GM23338 (cell line): ENCODE results near the gene SLC66A2. TPM values are rescaled to one million over a fixed set of nuclear protein-coding genes. Genes with fewer than 3 reads are reported as not detected.

ENCODE experiments used
- ATAC-seq: fragments of 200-7000 bp; cut with Tn5 transposase; 3 replicates; pipeline ENCODE4 v1.9.1; 2020
- DNase-seq: peaks from one replicate; pipeline ENCODE4 v3.0.0-alpha.2; 2015; ENCODE audit warnings: low spot score
- H2AFZ ChIP-seq: fragments of 200-600 bp; sonication (generic); 2 replicates; pipeline ENCODE4 v1.8.0; 2016; ENCODE audit warnings: antibody characterized with exemption, mild to moderate bottlenecking, moderate library complexity
- H3F3A ChIP-seq: fragments of 200-600 bp; sonication (generic); replicated peaks from 2 replicates; pipeline ENCODE4 v1.8.0; 2017; ENCODE audit warnings: antibody characterized with exemption, mixed run types, low read depth
- H3K27ac ChIP-seq: fragments of 200-600 bp; sonication (generic); 2 replicates; pipeline ENCODE4 v1.6.1; 2016; ENCODE audit warnings: low read depth
- H3K27me3 ChIP-seq: fragments of 200-600 bp; sonication (generic); 2 replicates; pipeline ENCODE4 v1.8.0; 2016; ENCODE audit warnings: mild to moderate bottlenecking, mixed run types, moderate library complexity; ENCODE audit not compliant: insufficient read depth
- H3K36me3 ChIP-seq: fragments of 200-600 bp; sonication (generic); 2 replicates; pipeline ENCODE4 v1.8.0; 2016; ENCODE audit warnings: mild to moderate bottlenecking; ENCODE audit not compliant: insufficient read depth
- H3K4me1 ChIP-seq: fragments of 200-600 bp; sonication (generic); 2 replicates; pipeline ENCODE4 v1.8.0; 2016; ENCODE audit warnings: mild to moderate bottlenecking, moderate library complexity; ENCODE audit not compliant: insufficient read depth
- H3K4me2 ChIP-seq: fragments of 200-600 bp; sonication (generic); 2 replicates; pipeline ENCODE4 v1.7.1; 2017; ENCODE audit warnings: mixed run types
- H3K4me3 ChIP-seq: fragments of 200-600 bp; sonication (generic); 2 replicates; pipeline ENCODE4 v1.6.1; 2016; ENCODE audit warnings: mixed run types
- H3K79me2 ChIP-seq: fragments of 200-600 bp; sonication (generic); replicated peaks from 2 replicates; pipeline ENCODE4 v1.8.0; 2017; ENCODE audit warnings: mild to moderate bottlenecking; ENCODE audit not compliant: insufficient read depth
- H3K9me2 ChIP-seq: fragments of 200-600 bp; sonication (generic); 2 replicates; pipeline ENCODE4 v1.8.0; 2017; ENCODE audit not compliant: insufficient read depth
- H4K20me1 ChIP-seq: fragments of 200-600 bp; sonication (generic); replicated peaks from 2 replicates; pipeline ENCODE4 v1.8.0; 2017; ENCODE audit warnings: mild to moderate bottlenecking; ENCODE audit not compliant: insufficient read depth
- H3K27ac Mint-ChIP-seq: 2 replicates; pipeline ENCODE4 v1.8.0; 2020; ENCODE audit warnings: inconsistent platforms, mild to moderate bottlenecking, moderate library complexity, mixed read lengths
- H3K27me3 Mint-ChIP-seq: 3 replicates; pipeline ENCODE4 v1.8.0; 2022; ENCODE audit warnings: low read depth, mild to moderate bottlenecking, moderate library complexity, mixed read lengths, inconsistent platforms; ENCODE audit not compliant: insufficient read depth, poor library complexity
- H3K36me3 Mint-ChIP-seq: 3 replicates; pipeline ENCODE4 v1.8.0; 2021; ENCODE audit warnings: low read depth, mild to moderate bottlenecking, inconsistent platforms, moderate library complexity, mixed read lengths
- H3K4me1 Mint-ChIP-seq: 3 replicates; pipeline ENCODE4 v1.8.0; 2020; ENCODE audit warnings: mild to moderate bottlenecking, inconsistent platforms, mixed read lengths
- H3K4me3 Mint-ChIP-seq: 3 replicates; pipeline ENCODE4 v1.8.0; 2021; ENCODE audit warnings: moderate library complexity, mild to moderate bottlenecking, inconsistent platforms, mixed read lengths
- H3K9me3 Mint-ChIP-seq: 3 replicates; pipeline ENCODE4 v1.8.0; 2020; ENCODE audit warnings: moderate library complexity, mild to moderate bottlenecking, inconsistent platforms, mixed read lengths
- CREB1 ChIP-seq: fragments of 250-450 bp; sonication (Bioruptor Pico); IDR thresholded peaks from 2 replicates; pipeline ENCODE4 v1.5.0; 2020; ENCODE audit warnings: low read depth, mild to moderate bottlenecking, moderate library complexity
- CTCF ChIP-seq, 2 experiments: fragments of 200-600 bp in 1 of 2; sonication (generic) in 1 of 2; conservative IDR thresholded peaks; 2 replicates each; pipeline versions ENCODE4 v1.5.1 to v1.6.1; 2016 to 2017; ENCODE audit warnings: antibody characterized with exemption in 2 of 2, low read depth in 2 of 2, mild to moderate bottlenecking in 2 of 2, moderate library complexity in 1 of 2
- EZH2 ChIP-seq: fragments of 200-600 bp; sonication (generic); IDR thresholded peaks from one replicate; pipeline ENCODE4 v1.8.0; 2017; ENCODE audit warnings: antibody characterized with exemption, mild to moderate bottlenecking, low read depth; ENCODE audit not compliant: unreplicated experiment
- EZH2phosphoT487 ChIP-seq: fragments of 200-600 bp; sonication (generic); IDR thresholded peaks from one replicate; pipeline ENCODE4 v1.8.1; 2018; ENCODE audit warnings: antibody characterized with exemption; ENCODE audit not compliant: unreplicated experiment
- JUNB ChIP-seq: IDR thresholded peaks from one replicate; pipeline ENCODE4 v1.6.1; 2016; ENCODE audit warnings: antibody characterized with exemption; ENCODE audit not compliant: unreplicated experiment
- NANOG ChIP-seq: IDR thresholded peaks from 2 replicates; pipeline ENCODE4 v1.6.1; 2016; ENCODE audit warnings: antibody characterized with exemption, borderline replicate concordance
- ZNF331 ChIP-seq: fragments of 250-450 bp; sonication (Bioruptor Pico); IDR thresholded peaks from 2 replicates; pipeline ENCODE4 v1.5.0; 2020; ENCODE audit warnings: low read depth, mild to moderate bottlenecking, moderate library complexity
- polyA plus RNA-seq: library from polyadenylated mRNA; unstranded; fragments of >200 nt; fragmentation: Nextera tagmentation; extraction: Ambion mirVana; gene quantifications from 2 replicates; pipeline ENCODE4 v1.2.1, GENCODE V29; 2016
- total RNA-seq: library from RNA; depleted of rRNA; stranded (reverse); fragments of >200 nt; shearing (Covaris generic); gene quantifications from 2 replicates; pipeline ENCODE4 v1.2.3, GENCODE V29; 2014
- TF ChIP-seq, protein P1 (sequence below): IDR thresholded peaks from 2 replicates; pipeline ENCODE4 v1.6.1; 2016; ENCODE audit warnings: antibody characterized with exemption
- TF ChIP-seq, protein P2 (sequence below): IDR thresholded peaks from one replicate; pipeline ENCODE4 v1.6.1; 2018; ENCODE audit warnings: antibody characterized with exemption; ENCODE audit not compliant: unreplicated experiment

SLC66A2 gene
- total and polyA plus RNA-seq, 2 experiments from 2014 or later, result 4.0 to 18.1 TPM

DNA sequence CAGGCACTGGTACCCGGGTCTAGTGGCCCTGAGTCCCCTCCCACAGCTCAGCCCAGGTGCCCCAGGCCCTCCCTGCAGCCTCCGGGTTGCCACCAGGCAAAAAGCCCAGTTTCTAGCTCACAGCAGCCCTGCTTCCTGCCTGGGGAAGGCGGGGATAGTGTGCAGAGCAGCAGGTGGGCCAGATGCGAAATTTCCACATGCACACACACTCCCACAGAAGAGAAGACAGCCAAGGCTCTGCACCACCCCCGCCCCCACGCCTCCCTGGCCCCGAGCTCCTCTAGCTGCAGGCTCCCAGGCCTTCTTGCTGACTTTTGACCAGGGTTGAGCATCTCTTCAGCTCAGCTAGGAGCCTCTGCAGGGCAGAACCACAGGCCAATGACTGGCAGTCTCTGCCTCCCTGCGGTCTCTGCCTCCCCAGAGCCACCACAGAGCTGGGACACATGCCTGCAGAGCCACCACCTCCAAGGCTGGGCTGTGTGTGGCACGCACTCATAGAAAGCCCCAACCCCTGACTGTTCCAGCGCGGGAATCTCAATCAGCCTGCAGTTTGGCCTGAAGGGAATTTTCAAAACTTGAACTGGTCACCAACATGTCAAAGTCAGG lies 7.2 kb downstream of the SLC66A2 start:
- Histone ChIP-seq H3K4me2 (no peak overlapping the region), H3F3A (no peaks in the 10 kb centered on the region), H3K4me1 (no peaks in the 10 kb centered on the region), H3K79me2 (no peaks in the 10 kb centered on the region), H3K9me2 (no peaks in the 10 kb centered on the region), H3K27ac (no peak overlapping the region), H4K20me1 (peaks cover 1% of the 10 kb centered on the region; the same call in 1 of the 2 replicates), H3K4me3 (no peak overlapping the region), H3K36me3 (no peaks in the 10 kb centered on the region), H3K27me3 (peaks cover 2% of the 10 kb centered on the region), H2AFZ (no peak overlapping the region)
- H3K4me1 Mint-ChIP-seq, result peaks cover 17% of the 10 kb centered on the region
- H3K36me3 Mint-ChIP-seq, result no peaks in the 10 kb centered on the region; the same call in 1 of the 3 replicates
- ATAC-seq (peak; percentile 46), DNase-seq (peak; percentile 31)
- H3K27ac Mint-ChIP-seq, result no peak overlapping the region
- H3K9me3 Mint-ChIP-seq, result no peaks in the 10 kb centered on the region
- no peak for TF ChIP-seq NANOG
- TF ChIP-seq, protein P1, sequence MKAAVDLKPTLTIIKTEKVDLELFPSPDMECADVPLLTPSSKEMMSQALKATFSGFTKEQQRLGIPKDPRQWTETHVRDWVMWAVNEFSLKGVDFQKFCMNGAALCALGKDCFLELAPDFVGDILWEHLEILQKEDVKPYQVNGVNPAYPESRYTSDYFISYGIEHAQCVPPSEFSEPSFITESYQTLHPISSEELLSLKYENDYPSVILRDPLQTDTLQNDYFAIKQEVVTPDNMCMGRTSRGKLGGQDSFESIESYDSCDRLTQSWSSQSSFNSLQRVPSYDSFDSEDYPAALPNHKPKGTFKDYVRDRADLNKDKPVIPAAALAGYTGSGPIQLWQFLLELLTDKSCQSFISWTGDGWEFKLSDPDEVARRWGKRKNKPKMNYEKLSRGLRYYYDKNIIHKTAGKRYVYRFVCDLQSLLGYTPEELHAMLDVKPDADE, result no peak
- TF ChIP-seq EZH2phosphoT487, result no peak
- TF ChIP-seq CTCF (conservative IDR thresholded peaks at IDR 0.05; ENCODE audit: low read depth in 2 of 2), result no peak
- no peak for TF ChIP-seq EZH2
- no peak for TF ChIP-seq ZNF331 (CRISPR knock-in tag)
- TF ChIP-seq CREB1 (CRISPR knock-in tag), result no peak
- TF ChIP-seq, protein P2, sequence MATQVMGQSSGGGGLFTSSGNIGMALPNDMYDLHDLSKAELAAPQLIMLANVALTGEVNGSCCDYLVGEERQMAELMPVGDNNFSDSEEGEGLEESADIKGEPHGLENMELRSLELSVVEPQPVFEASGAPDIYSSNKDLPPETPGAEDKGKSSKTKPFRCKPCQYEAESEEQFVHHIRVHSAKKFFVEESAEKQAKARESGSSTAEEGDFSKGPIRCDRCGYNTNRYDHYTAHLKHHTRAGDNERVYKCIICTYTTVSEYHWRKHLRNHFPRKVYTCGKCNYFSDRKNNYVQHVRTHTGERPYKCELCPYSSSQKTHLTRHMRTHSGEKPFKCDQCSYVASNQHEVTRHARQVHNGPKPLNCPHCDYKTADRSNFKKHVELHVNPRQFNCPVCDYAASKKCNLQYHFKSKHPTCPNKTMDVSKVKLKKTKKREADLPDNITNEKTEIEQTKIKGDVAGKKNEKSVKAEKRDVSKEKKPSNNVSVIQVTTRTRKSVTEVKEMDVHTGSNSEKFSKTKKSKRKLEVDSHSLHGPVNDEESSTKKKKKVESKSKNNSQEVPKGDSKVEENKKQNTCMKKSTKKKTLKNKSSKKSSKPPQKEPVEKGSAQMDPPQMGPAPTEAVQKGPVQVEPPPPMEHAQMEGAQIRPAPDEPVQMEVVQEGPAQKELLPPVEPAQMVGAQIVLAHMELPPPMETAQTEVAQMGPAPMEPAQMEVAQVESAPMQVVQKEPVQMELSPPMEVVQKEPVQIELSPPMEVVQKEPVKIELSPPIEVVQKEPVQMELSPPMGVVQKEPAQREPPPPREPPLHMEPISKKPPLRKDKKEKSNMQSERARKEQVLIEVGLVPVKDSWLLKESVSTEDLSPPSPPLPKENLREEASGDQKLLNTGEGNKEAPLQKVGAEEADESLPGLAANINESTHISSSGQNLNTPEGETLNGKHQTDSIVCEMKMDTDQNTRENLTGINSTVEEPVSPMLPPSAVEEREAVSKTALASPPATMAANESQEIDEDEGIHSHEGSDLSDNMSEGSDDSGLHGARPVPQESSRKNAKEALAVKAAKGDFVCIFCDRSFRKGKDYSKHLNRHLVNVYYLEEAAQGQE, result no peak
- no peak for TF ChIP-seq JUNB
- no peak overlapping the region for H3K4me3 Mint-ChIP-seq
- H3K27me3 Mint-ChIP-seq, result peaks cover 8% of the 10 kb centered on the region
